H9 (cell line): ENCODE measurements around the gene CTNNA3. TPM values are rescaled to one million over a fixed set of nuclear protein-coding genes. Genes with fewer than 3 reads are reported as not detected.

Source experiments
- DNase-seq: peaks from one replicate; pipeline ENCODE4 v3.0.0-alpha.2; 2017
- H2AFZ ChIP-seq: one replicate; pipeline ENCODE4 v1.6.1; 2013; ENCODE audit warnings: mild to moderate bottlenecking, low read length, control low read depth, moderate library complexity
- H2AK5ac ChIP-seq: 2 replicates; pipeline ENCODE4 v1.6.1; 2013; ENCODE audit warnings: low read length, control low read depth, mixed read lengths; ENCODE audit not compliant: insufficient read length
- H2BK120ac ChIP-seq: one replicate; pipeline ENCODE4 v1.6.1; 2013; ENCODE audit warnings: low read depth, mild to moderate bottlenecking, low read length, control low read depth, inconsistent platforms; ENCODE audit not compliant: poor library complexity, severe bottlenecking
- H2BK12ac ChIP-seq: 2 replicates; pipeline ENCODE4 v1.6.1; 2013; ENCODE audit warnings: low read length, control low read depth, mixed read lengths, low read depth; ENCODE audit not compliant: insufficient read length
- H2BK15ac ChIP-seq: 2 replicates; pipeline ENCODE4 v1.6.1; 2013; ENCODE audit warnings: low read depth, low read length, control low read depth
- H2BK20ac ChIP-seq: one replicate; pipeline ENCODE4 v1.6.1; 2013; ENCODE audit warnings: low read depth, mild to moderate bottlenecking, low read length, control low read depth, inconsistent platforms; ENCODE audit not compliant: poor library complexity, severe bottlenecking
- H2BK5ac ChIP-seq: 2 replicates; pipeline ENCODE4 v1.6.1; 2013; ENCODE audit warnings: low read length, control low read depth, mixed read lengths; ENCODE audit not compliant: insufficient read length
- H3K14ac ChIP-seq: 2 replicates; pipeline ENCODE4 v1.6.1; 2013; ENCODE audit warnings: low read length, control low read depth; ENCODE audit not compliant: insufficient read depth
- H3K18ac ChIP-seq: 2 replicates; pipeline ENCODE4 v1.6.1; 2013; ENCODE audit warnings: low read depth, mild to moderate bottlenecking, mixed read lengths, low read length, control low read depth; ENCODE audit not compliant: insufficient read length
- H3K23ac ChIP-seq: 2 replicates; pipeline ENCODE4 v1.6.1; 2013; ENCODE audit warnings: low read length, control low read depth, mixed read lengths, low read depth; ENCODE audit not compliant: insufficient read length
- H3K23me2 ChIP-seq: 2 replicates; pipeline ENCODE4 v1.6.1; 2013; ENCODE audit warnings: low read depth, mild to moderate bottlenecking, mixed read lengths, low read length, control low read depth; ENCODE audit not compliant: insufficient read length, poor library complexity, severe bottlenecking
- H3K27ac ChIP-seq: 2 replicates; pipeline ENCODE4 v1.5.1; 2013; ENCODE audit warnings: low read length, control low read depth, mixed read lengths, low read depth; ENCODE audit not compliant: insufficient read length
- H3K27me3 ChIP-seq: 2 replicates; pipeline ENCODE4 v1.6.1; 2013; ENCODE audit warnings: low read length, control low read depth, inconsistent platforms; ENCODE audit not compliant: insufficient read depth
- H3K4ac ChIP-seq: 2 replicates; pipeline ENCODE4 v1.6.1; 2013; ENCODE audit warnings: low read depth, mild to moderate bottlenecking, control low read depth, inconsistent platforms, low read length, moderate library complexity
- H3K4me1 ChIP-seq: 2 replicates; pipeline ENCODE4 v1.6.1; 2013; ENCODE audit warnings: low read length, control low read depth, inconsistent platforms; ENCODE audit not compliant: insufficient read depth
- H3K4me2 ChIP-seq: 2 replicates; pipeline ENCODE4 v1.6.1; 2013; ENCODE audit warnings: low read length, control low read depth, mixed read lengths; ENCODE audit not compliant: insufficient read length, insufficient read depth
- H3K56ac ChIP-seq: 2 replicates; pipeline ENCODE4 v1.6.1; 2013; ENCODE audit warnings: low read depth, mild to moderate bottlenecking, mixed read lengths, low read length, control low read depth; ENCODE audit not compliant: insufficient read length
- H3K79me1 ChIP-seq: 2 replicates; pipeline ENCODE4 v1.6.1; 2013; ENCODE audit warnings: low read depth, mild to moderate bottlenecking, moderate library complexity, low read length, control low read depth, inconsistent platforms; ENCODE audit not compliant: insufficient read depth, poor library complexity, severe bottlenecking
- H3K79me2 ChIP-seq: 2 replicates; pipeline ENCODE4 v1.6.1; 2013; ENCODE audit warnings: low read length, control low read depth, inconsistent platforms; ENCODE audit not compliant: insufficient read depth
- H3K9ac ChIP-seq: 2 replicates; pipeline ENCODE4 v1.6.1; 2013; ENCODE audit warnings: low read length, control low read depth, mixed read lengths; ENCODE audit not compliant: insufficient read length; ENCODE audit errors: extremely low read depth
- H3K9me3 ChIP-seq: one replicate; pipeline ENCODE4 v1.6.1; 2013; ENCODE audit warnings: low read depth, low read length, inconsistent platforms; ENCODE audit not compliant: control insufficient read depth
- H3T11ph ChIP-seq: one replicate; pipeline ENCODE4 v1.6.1; 2013; ENCODE audit warnings: mild to moderate bottlenecking, low read length, control low read depth, inconsistent platforms
- H4K20me1 ChIP-seq: one replicate; pipeline ENCODE4 v1.6.1; 2013; ENCODE audit not compliant: control insufficient read depth, insufficient read length, insufficient read depth
- H4K5ac ChIP-seq: 2 replicates; pipeline ENCODE4 v1.6.1; 2013; ENCODE audit warnings: low read depth, mild to moderate bottlenecking, mixed read lengths, low read length, control low read depth; ENCODE audit not compliant: insufficient read length
- H4K8ac ChIP-seq: replicated peaks from 2 replicates; pipeline ENCODE4 v1.6.1; 2013; ENCODE audit warnings: low read length, control low read depth, mixed read lengths, low read depth; ENCODE audit not compliant: insufficient read length
- H4K91ac ChIP-seq: 2 replicates; pipeline ENCODE4 v1.6.1; 2013; ENCODE audit warnings: low read depth, mild to moderate bottlenecking, moderate library complexity, mixed read lengths, low read length, control low read depth; ENCODE audit not compliant: insufficient read length
- H3K27ac Mint-ChIP-seq, 3 experiments: 2 replicates in 2 of 3; 3 replicates in 1 of 3; pipeline ENCODE4 v1.8.0; 2020 to 2021; ENCODE audit warnings: mixed read lengths in 3 of 3, mild to moderate bottlenecking in 1 of 3, moderate library complexity in 1 of 3
- H3K27me3 Mint-ChIP-seq: 2 replicates; pipeline ENCODE4 v1.8.0; 2021; ENCODE audit warnings: low read depth, mild to moderate bottlenecking, moderate library complexity, mixed read lengths
- H3K36me3 Mint-ChIP-seq, 3 experiments: 2 replicates in 2 of 3; 3 replicates in 1 of 3; pipeline ENCODE4 v1.8.0; 2020 to 2021; ENCODE audit warnings: low read depth in 3 of 3, mixed read lengths in 3 of 3; ENCODE audit not compliant: insufficient read depth in 1 of 3
- H3K4me1 Mint-ChIP-seq, 2 experiments: 2 replicates each; pipeline ENCODE4 v1.8.0; 2020; ENCODE audit warnings: mixed read lengths in 2 of 2
- H3K4me3 Mint-ChIP-seq, 2 experiments: 2 replicates in 1 of 2; 3 replicates in 1 of 2; pipeline ENCODE4 v1.8.0; 2020 to 2021; ENCODE audit warnings: mild to moderate bottlenecking in 2 of 2, mixed read lengths in 2 of 2, moderate library complexity in 1 of 2
- H3K9me3 Mint-ChIP-seq, 2 experiments: 2 replicates in 1 of 2; 3 replicates in 1 of 2; pipeline ENCODE4 v1.8.0; 2020; ENCODE audit warnings: mild to moderate bottlenecking in 2 of 2, mixed read lengths in 2 of 2, moderate library complexity in 1 of 2
- CTCF ChIP-seq: fragments of 200-600 bp; sonication (generic); conservative IDR thresholded peaks from 3 replicates; pipeline ENCODE4 v1.8.0; 2021; ENCODE audit warnings: antibody characterized with exemption, mild to moderate bottlenecking
- WGBS: extraction: QIAGEN DNeasy Blood & Tissue Kit; methylation state at CpG from one replicate; pipeline ENCODE4 v1.1.7; 2013; ENCODE audit warnings: missing lambda C conversion rate, low lambda C conversion rate, mixed read lengths; ENCODE audit not compliant: insufficient read length; ENCODE audit errors: extremely low coverage; 5-methylcytosine and 5-hydroxymethylcytosine counted together
- total RNA-seq: library from RNA; stranded (reverse); gene quantifications from 2 replicates; pipeline ENCODE4 v1.2.1, GENCODE V29; 2021

CTNNA3 gene
- total RNA-seq, 1 experiment from 2014 or later, result 3.3 TPM

- Histone ChIP-seq H3K79me1 (no peaks in the 10 kb centered on the region), H3K4ac (no peak overlapping the region), H2AK5ac (no peak overlapping the region), H2BK20ac (no peak overlapping the region), H4K91ac (no peak overlapping the region), H3K4me1 (no peaks in the 10 kb centered on the region), H4K20me1 (no peaks in the 10 kb centered on the region), H3K18ac (no peak overlapping the region), H2BK12ac (no peak overlapping the region), H2BK120ac (no peak overlapping the region), H4K5ac (no peak overlapping the region), H3K9me3 (no peaks in the 10 kb centered on the region), H3K79me2 (no peaks in the 10 kb centered on the region), H3K23me2 (no peaks in the 10 kb centered on the region), H2BK5ac (no peak overlapping the region), H3K27me3 (no peaks in the 10 kb centered on the region), H4K8ac (no peak overlapping the region), H3K27ac (no peak overlapping the region), H2AFZ (no peak overlapping the region), H3K4me2 (no peak overlapping the region), H3K56ac (no peak overlapping the region), H2BK15ac (no peak overlapping the region), H3T11ph (no peak overlapping the region), H3K14ac (no peak overlapping the region), H3K9ac (no peak overlapping the region), H3K23ac (no peak overlapping the region)
- no peak for DNase-seq
- no peaks in the 10 kb centered on the region for H3K4me1 Mint-ChIP-seq
- H3K27me3 Mint-ChIP-seq, result no peaks in the 10 kb centered on the region
- H3K27ac Mint-ChIP-seq, result no peak overlapping the region
- H3K9me3 Mint-ChIP-seq, result peaks cover 0 to 2% of the 10 kb centered on the region in 2 experiments; a peak in 1 of 5 replicates
- H3K4me3 Mint-ChIP-seq, result no peak overlapping the region
- WGBS, result no CpG with 5 or more reads among the region's 1 CpG
- no peaks in the 10 kb centered on the region; a peak in 1 of 7 replicates for H3K36me3 Mint-ChIP-seq
- no peak for TF ChIP-seq CTCF
Observed at GRCh38 chr10:67622511-67622910, 73.5 kb downstream of the CTNNA3 start.
